GM06990 (cell line): ENCODE results near the gene NCBP1.
A peak's percentile ranks its signal among the peaks of the same experiment; 100 is the strongest.

Experiments
- DNase-seq: peaks from one replicate; pipeline ENCODE4 v3.0.0-alpha.2; 2011; ENCODE audit not compliant: insufficient read length; ENCODE audit errors: extremely low read depth
- H3K27me3 ChIP-seq: replicated peaks from 2 replicates; pipeline ENCODE4 v1.6.0; 2011; ENCODE audit warnings: low read length; ENCODE audit not compliant: control insufficient read depth, insufficient read depth
- H3K36me3 ChIP-seq: 2 replicates; pipeline ENCODE4 v1.5.1; 2011; ENCODE audit warnings: low read length; ENCODE audit not compliant: control insufficient read depth, insufficient read depth
- H3K4me3 ChIP-seq: replicated peaks from 2 replicates; pipeline ENCODE4 v1.5.1; 2011; ENCODE audit warnings: low read depth, mild to moderate bottlenecking, control low read depth, low read length
- TF ChIP-seq, protein P1 (sequence below): IDR thresholded peaks from 2 replicates; pipeline ENCODE4 v1.5.1; 2011; ENCODE audit warnings: low read length, control low read depth, mild to moderate bottlenecking, inconsistent platforms; ENCODE audit not compliant: insufficient read depth, poor library complexity, severe bottlenecking

NCBP1 gene

GRCh38 chr9:97689401-97690180 is 56.0 kb downstream of the NCBP1 start:
- no peaks in the 10 kb centered on the region for H3K27me3 ChIP-seq
- H3K36me3 ChIP-seq = peaks cover 8% of the 10 kb centered on the region
- TF ChIP-seq, protein P1, sequence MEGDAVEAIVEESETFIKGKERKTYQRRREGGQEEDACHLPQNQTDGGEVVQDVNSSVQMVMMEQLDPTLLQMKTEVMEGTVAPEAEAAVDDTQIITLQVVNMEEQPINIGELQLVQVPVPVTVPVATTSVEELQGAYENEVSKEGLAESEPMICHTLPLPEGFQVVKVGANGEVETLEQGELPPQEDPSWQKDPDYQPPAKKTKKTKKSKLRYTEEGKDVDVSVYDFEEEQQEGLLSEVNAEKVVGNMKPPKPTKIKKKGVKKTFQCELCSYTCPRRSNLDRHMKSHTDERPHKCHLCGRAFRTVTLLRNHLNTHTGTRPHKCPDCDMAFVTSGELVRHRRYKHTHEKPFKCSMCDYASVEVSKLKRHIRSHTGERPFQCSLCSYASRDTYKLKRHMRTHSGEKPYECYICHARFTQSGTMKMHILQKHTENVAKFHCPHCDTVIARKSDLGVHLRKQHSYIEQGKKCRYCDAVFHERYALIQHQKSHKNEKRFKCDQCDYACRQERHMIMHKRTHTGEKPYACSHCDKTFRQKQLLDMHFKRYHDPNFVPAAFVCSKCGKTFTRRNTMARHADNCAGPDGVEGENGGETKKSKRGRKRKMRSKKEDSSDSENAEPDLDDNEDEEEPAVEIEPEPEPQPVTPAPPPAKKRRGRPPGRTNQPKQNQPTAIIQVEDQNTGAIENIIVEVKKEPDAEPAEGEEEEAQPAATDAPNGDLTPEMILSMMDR = no peak
- H3K4me3 ChIP-seq = no peak overlapping the region
- DNase-seq = no peak

DNA sequence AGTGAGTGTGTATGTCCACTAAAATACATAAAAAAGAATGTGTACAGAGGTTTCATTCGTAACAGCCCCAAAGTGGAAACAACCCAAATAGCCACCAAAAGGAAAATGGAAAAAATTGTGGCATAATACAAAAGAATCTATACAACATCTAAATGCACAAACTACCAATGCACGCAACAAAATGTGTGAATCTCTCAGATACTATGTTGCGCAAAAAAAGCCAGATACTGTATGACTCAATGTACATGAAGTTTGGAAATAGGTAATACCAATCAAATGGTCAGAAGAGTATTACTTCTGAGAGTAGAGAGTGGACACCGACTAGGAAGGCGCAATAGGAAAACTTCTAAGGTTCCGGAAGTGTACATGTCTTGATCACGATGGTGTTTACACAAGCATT is 61.1 kb downstream of the NCBP1 start:
- no peak overlapping the region for H3K4me3 ChIP-seq
- peaks cover 1% of the 10 kb centered on the region for H3K36me3 ChIP-seq
- no peaks in the 10 kb centered on the region for H3K27me3 ChIP-seq
- DNase-seq = no peak
- TF ChIP-seq, protein P1 = no peak

- no peak for DNase-seq
- H3K36me3 ChIP-seq = peaks cover 1% of the 10 kb centered on the region; the same call in 1 of the 2 replicates
- peak overlapping the region; percentile 84 for H3K4me3 ChIP-seq
- TF ChIP-seq, protein P1 = no peak
- H3K27me3 ChIP-seq = no peaks in the 10 kb centered on the region
Observed at GRCh38 chr9:97695390-97695789, 61.8 kb downstream of the NCBP1 start.

- TF ChIP-seq, protein P1 = no peak
- DNase-seq = no peak
Observed at GRCh38 chr9:97695995-97696802, 62.6 kb downstream of the NCBP1 start.

GRCh38 chr9:97696803-97697601 is 63.4 kb downstream of the NCBP1 start, which contains the start of gene XPA:
Gene XPA (minus strand): TSS chr9:97697340. CDS start chr9:97697292, 48 bp downstream.
- Histone ChIP-seq H3K4me3 (peak within 1 kb of the TSS; percentile 84), H3K27me3 (no peaks in the 10 kb centered on the region), H3K36me3 (no peaks in the 10 kb centered on the region)
- TF ChIP-seq, protein P1 = no peak
- peak; percentile 96 for DNase-seq

More at GRCh38 chr9:97695995-97696802, 62.6 kb downstream of the NCBP1 start:
- Histone ChIP-seq H3K27me3 (no peaks in the 10 kb centered on the region), H3K4me3 (peak overlapping the region; percentile 84), H3K36me3 (peaks cover 1% of the 10 kb centered on the region; the same call in 1 of the 2 replicates)
